Tibial artery (tissue), 4 donors: Measurements from ENCODE around the gene TMEFF1.

Experiments
- DNase-seq, 2 donors: peaks; one replicate each; pipeline ENCODE4 v3.0.0-alpha.2; 2019
- H3K27ac ChIP-seq, 2 donors: fragments of 200-600 bp; sonication (generic) in 1 of 2; 1 replicate in 1 of 2; 2 replicates in 1 of 2; pipeline ENCODE4 v1.5.1; 2018 to 2019; ENCODE audit warnings: mild to moderate bottlenecking in 1 of 2
- H3K27me3 ChIP-seq, 2 donors: fragments of 200-600 bp; sonication (generic) in 1 of 2; one replicate each; pipeline versions ENCODE4 v1.5.1 to v1.6.0; 2016 to 2019
- H3K36me3 ChIP-seq, 3 donors: fragments of 200-600 bp; sonication (generic) in 2 of 3; one replicate each; pipeline ENCODE4 v1.5.1; 2016 to 2019; ENCODE audit warnings: mild to moderate bottlenecking in 2 of 3
- H3K4me1 ChIP-seq, 4 donors: fragments of 200-600 bp; sonication (generic) in 2 of 4; 1 replicate in 3 of 4; 2 replicates in 1 of 4; pipeline ENCODE4 v1.5.1; 2016 to 2019
- H3K4me3 ChIP-seq, 2 donors: fragments of 200-600 bp; sonication (generic) in 1 of 2; 1 replicate in 1 of 2; 2 replicates in 1 of 2; pipeline ENCODE4 v1.5.1; 2018 to 2019; ENCODE audit warnings: mild to moderate bottlenecking in 2 of 2
- H3K9me3 ChIP-seq, 3 donors: fragments of 200-600 bp; sonication (generic) in 1 of 3; one replicate each; pipeline ENCODE4 v1.5.1; 2016 to 2019
- intact Hi-C: fragments of 100-400 bp; cut with DNase I; formaldehyde crosslinking; loops from one replicate; pipeline ENCODE4 v1.15.0; 2023; ENCODE audit warnings: low total_unique reads
- TF ChIP-seq, protein P1 (sequence below), 2 experiments: fragments of 200-600 bp in 1 of 2; fragments of 450-650 bp in 1 of 2; IDR thresholded peaks; one replicate each; pipeline ENCODE4 v1.5.1; 2017 to 2019; ENCODE audit warnings: antibody characterized with exemption in 2 of 2, mild to moderate bottlenecking in 1 of 2, moderate library complexity in 1 of 2

TMEFF1 gene

DNA sequence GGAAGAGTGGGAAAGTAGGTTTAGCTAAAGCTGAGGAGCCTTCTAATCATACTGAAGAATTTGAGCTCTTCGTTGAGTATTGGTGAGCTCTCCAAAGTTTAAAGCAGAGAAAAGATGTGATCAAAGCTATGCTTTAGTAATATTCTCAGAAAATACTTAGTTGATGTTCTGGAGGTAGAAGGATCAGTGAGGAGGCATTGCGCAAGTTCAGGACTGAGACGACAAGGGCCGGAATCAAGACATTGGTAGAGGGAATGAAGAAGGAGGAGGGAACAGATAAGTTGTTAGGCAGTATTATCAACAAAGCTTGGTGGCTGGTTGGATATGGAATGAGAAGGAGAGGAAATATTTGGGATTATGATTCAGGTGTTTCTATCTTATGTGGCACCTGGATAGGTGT is 112.0 kb downstream of the TMEFF1 start:
- no peak for DNase-seq
- Histone ChIP-seq H3K9me3 (no peaks in the 10 kb centered on the region), H3K27me3 (no peaks in the 10 kb centered on the region), H3K4me1 (peaks cover 0 to 19% (median 0%) of the 10 kb centered on the region in 4 donors), H3K27ac (no peak overlapping the region), H3K36me3 (peaks cover 0 to 6% (median 6%) of the 10 kb centered on the region in 3 donors), H3K4me3 (no peak overlapping the region)
- TF ChIP-seq, protein P1, sequence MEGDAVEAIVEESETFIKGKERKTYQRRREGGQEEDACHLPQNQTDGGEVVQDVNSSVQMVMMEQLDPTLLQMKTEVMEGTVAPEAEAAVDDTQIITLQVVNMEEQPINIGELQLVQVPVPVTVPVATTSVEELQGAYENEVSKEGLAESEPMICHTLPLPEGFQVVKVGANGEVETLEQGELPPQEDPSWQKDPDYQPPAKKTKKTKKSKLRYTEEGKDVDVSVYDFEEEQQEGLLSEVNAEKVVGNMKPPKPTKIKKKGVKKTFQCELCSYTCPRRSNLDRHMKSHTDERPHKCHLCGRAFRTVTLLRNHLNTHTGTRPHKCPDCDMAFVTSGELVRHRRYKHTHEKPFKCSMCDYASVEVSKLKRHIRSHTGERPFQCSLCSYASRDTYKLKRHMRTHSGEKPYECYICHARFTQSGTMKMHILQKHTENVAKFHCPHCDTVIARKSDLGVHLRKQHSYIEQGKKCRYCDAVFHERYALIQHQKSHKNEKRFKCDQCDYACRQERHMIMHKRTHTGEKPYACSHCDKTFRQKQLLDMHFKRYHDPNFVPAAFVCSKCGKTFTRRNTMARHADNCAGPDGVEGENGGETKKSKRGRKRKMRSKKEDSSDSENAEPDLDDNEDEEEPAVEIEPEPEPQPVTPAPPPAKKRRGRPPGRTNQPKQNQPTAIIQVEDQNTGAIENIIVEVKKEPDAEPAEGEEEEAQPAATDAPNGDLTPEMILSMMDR (IDR thresholded peaks at IDR 0.05) = no peak
- intact Hi-C loops = no loop called here

DNA sequence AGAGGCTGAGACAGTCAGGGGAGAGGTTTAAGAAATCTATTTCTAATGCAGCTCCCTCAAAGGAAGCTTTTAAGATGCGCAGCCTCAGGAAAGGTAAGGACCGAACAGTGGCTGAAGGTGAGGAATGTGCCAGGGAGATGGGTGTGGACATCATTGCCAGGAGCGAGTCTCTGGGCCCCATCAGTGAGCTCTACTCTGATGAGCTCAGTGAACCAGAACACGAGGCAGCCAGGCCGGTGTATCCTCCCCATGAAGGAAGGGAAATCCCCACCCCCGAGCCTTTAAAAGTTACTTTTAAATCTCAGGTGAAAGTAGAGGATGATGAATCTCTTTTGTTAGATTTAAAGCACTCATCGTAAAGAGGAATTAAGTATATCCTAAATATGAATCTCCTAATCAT is 113.1 kb downstream of the TMEFF1 start:
- Histone ChIP-seq H3K27ac (no peak overlapping the region), H3K4me1 (peaks cover 0 to 14% (median 0%) of the 10 kb centered on the region in 4 donors), H3K36me3 (peaks cover 0 to 6% (median 6%) of the 10 kb centered on the region in 3 donors), H3K27me3 (no peaks in the 10 kb centered on the region), H3K4me3 (no peak overlapping the region), H3K9me3 (no peaks in the 10 kb centered on the region)
- DNase-seq = no peak
- TF ChIP-seq, protein P1 (IDR thresholded peaks at IDR 0.05) = no peak
- intact Hi-C loops = no loop called here

DNA sequence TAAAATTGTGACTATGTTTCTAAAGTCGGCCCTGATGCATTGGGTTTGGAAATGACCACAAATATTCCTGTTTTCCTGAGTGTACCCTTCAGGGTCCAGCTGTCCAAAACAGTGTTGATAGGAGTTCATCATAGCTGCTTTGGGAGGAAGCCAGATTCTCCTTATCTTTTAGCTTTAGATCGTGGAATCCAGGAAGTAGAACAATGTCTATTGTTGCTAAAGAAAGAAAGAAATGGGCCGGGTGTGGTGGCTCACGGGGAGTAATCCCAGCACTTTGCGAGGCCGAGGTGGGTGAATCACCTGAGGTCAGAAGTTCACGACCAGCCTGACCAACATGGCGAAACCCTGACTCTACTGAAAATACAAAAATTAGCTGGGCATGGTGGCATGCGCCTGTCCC is 114.4 kb downstream of the TMEFF1 start:
- TF ChIP-seq, protein P1 (IDR thresholded peaks at IDR 0.05) = no peak
- H3K36me3 ChIP-seq = peaks cover 0 to 6% (median 6%) of the 10 kb centered on the region in 3 donors
- H3K27ac ChIP-seq = no peak overlapping the region
- H3K4me3 ChIP-seq = no peak overlapping the region
- no peak for DNase-seq
- peaks cover 0 to 10% (median 0%) of the 10 kb centered on the region in 4 donors for H3K4me1 ChIP-seq
- H3K27me3 ChIP-seq = no peaks in the 10 kb centered on the region
- intact Hi-C loops = no loop called here
- no peaks in the 10 kb centered on the region for H3K9me3 ChIP-seq

DNA sequence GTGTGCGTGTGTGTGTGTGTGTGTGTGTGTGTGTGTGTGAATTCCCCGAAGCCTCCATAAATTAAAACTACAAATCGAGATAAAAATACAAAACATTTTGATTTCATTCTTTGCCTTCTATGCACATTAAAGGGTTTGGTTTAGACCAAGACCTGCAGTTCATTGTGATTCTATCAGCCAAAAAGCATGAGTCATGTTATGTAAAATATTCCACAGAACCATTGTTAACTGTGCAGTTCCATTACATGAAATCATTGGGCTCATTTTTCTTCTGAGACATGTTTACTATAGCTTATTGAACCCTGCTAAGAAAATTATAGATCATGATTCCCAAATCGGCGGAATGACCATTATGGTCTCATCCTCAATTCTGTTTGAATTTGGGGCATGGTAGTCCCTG is 116.6 kb downstream of the TMEFF1 start:
- intact Hi-C loops = no loop called here
- Histone ChIP-seq H3K27ac (no peak overlapping the region), H3K4me1 (no peaks in the 10 kb centered on the region), H3K9me3 (no peaks in the 10 kb centered on the region), H3K36me3 (peaks cover 0 to 6% (median 6%) of the 10 kb centered on the region in 3 donors), H3K27me3 (no peaks in the 10 kb centered on the region), H3K4me3 (no peak overlapping the region)
- no peak for DNase-seq
- TF ChIP-seq, protein P1 (IDR thresholded peaks at IDR 0.05) = no peak

DNA sequence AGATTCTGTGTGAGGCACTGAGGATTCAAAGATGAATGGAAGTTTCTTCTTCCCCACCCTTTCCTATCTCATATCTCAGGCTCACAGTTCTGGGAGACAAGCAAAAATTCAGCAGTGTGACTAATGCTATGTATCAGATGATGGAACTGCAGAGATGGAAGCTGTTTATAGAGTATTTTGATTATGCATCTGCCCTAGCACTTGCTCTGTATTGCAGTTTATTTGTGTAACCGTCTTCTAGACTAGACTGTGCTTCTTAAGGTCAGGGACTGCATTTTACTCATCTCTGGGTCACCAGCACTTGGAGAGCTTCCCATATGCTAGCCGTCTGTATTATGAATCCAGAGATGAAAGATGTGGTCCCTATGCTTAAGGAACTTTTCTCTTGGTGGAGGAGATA is 117.5 kb downstream of the TMEFF1 start:
- no peak overlapping the region for H3K27ac ChIP-seq
- H3K4me1 ChIP-seq = no peaks in the 10 kb centered on the region
- H3K27me3 ChIP-seq = no peaks in the 10 kb centered on the region
- H3K4me3 ChIP-seq = no peak overlapping the region
- peaks cover 0 to 6% (median 6%) of the 10 kb centered on the region in 3 donors for H3K36me3 ChIP-seq
- TF ChIP-seq, protein P1 (IDR thresholded peaks at IDR 0.05) = no peak
- no peaks in the 10 kb centered on the region for H3K9me3 ChIP-seq
- DNase-seq = no peak
- intact Hi-C loops = no loop called here

DNA sequence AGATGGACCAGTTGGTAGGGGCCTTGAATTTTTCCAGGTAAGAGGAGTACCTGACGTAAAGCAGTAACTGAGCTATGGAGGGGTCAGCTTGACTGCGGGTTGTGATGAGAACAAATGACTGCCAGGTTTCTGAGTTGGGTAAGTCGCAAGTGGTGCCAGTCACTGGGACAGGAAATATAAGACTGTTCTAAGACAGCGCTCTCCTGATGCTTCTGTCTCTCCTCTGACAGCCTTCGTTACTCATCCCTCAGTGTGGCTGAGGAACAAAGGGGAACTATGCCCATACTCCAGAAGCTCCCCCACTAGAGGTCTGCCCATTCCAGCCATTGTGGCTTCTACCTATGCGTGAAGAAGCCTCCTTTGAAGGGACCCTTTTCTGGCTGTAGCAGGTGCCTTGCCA is 118.2 kb downstream of the TMEFF1 start:
- TF ChIP-seq, protein P1 (IDR thresholded peaks at IDR 0.05) = no peak
- Histone ChIP-seq H3K4me1 (no peaks in the 10 kb centered on the region), H3K36me3 (peaks cover 0 to 2% (median 2%) of the 10 kb centered on the region in 3 donors), H3K27ac (no peak overlapping the region), H3K9me3 (no peaks in the 10 kb centered on the region), H3K4me3 (no peak overlapping the region), H3K27me3 (no peaks in the 10 kb centered on the region)
- intact Hi-C loops = no loop called here
- DNase-seq = no peak
